HEK293 (cell line): Measurements from ENCODE around the gene FBXO21.
A peak's percentile ranks its signal among the peaks of the same experiment; 100 is the strongest.

Experiments used
- CTCF ChIA-PET: fragments of 350-600 bp; formaldehyde crosslinking; extraction: SDS; loops from one replicate; lab custom pipeline; 2021; ENCODE audit warnings: antibody characterized with exemption; lab: Yijun Ruan, JAX
- POLR2A ChIA-PET: fragments of 300-600 bp; formaldehyde crosslinking; extraction: SDS; loops from one replicate; lab custom pipeline; 2020; ENCODE audit warnings: antibody characterized with exemption, inconsistent platforms; lab: Yijun Ruan, JAX
- H3K27ac ChIP-seq: fragments of 200-500 bp; sonication (Bioruptor generic); 2 replicates; pipeline ENCODE4 v1.5.1; 2014; ENCODE audit warnings: low read depth, low read length, control low read depth, inconsistent platforms; ENCODE audit errors: extremely low read depth
- H3K36me3 ChIP-seq, 2 experiments: fragments of 200-500 bp in 1 of 2; sonication (Bioruptor generic) in 1 of 2; 1 replicate in 1 of 2; 2 replicates in 1 of 2; pipeline ENCODE4 v1.5.1; 2014 to 2017; ENCODE audit warnings: inconsistent platforms in 2 of 2, low read length in 2 of 2; ENCODE audit not compliant: control insufficient read depth in 2 of 2, insufficient read depth in 1 of 2
- H3K4me1 ChIP-seq: fragments of 200-500 bp; sonication (Bioruptor generic); 2 replicates; pipeline ENCODE4 v1.5.1; 2014; ENCODE audit warnings: mild to moderate bottlenecking, low read length, inconsistent platforms; ENCODE audit not compliant: control insufficient read depth, insufficient read depth
- H3K4me3 ChIP-seq: 2 replicates; pipeline ENCODE4 v1.5.1; 2011; ENCODE audit warnings: low read depth, mild to moderate bottlenecking, control low read depth, low read length, moderate library complexity
- H3K9me3 ChIP-seq: fragments of 200-500 bp; sonication (Bioruptor generic); 2 replicates; pipeline ENCODE4 v1.5.1; 2014; ENCODE audit warnings: low read depth, low read length, inconsistent platforms; ENCODE audit not compliant: control insufficient read depth, insufficient read depth
- BCL11A ChIP-seq: fragments of 450-650 bp; formaldehyde crosslinking; IDR thresholded peaks from 2 replicates; pipeline ENCODE4 v1.5.1; 2016; ENCODE audit warnings: low read depth, missing biosample characterization, missing genetic modification characterization
- GLIS1 ChIP-seq: fragments of 450-650 bp; formaldehyde crosslinking; IDR thresholded peaks from 2 replicates; pipeline ENCODE4 v1.5.1; 2016; ENCODE audit warnings: missing biosample characterization, missing genetic modification characterization
- MYNN ChIP-seq: fragments of 450-650 bp; formaldehyde crosslinking; IDR thresholded peaks from 2 replicates; pipeline ENCODE4 v1.5.1; 2016; ENCODE audit warnings: missing biosample characterization, missing genetic modification characterization, borderline replicate concordance
- PATZ1 ChIP-seq: fragments of 450-650 bp; formaldehyde crosslinking; IDR thresholded peaks from 2 replicates; pipeline ENCODE4 v1.5.1; 2016; ENCODE audit warnings: missing biosample characterization, missing genetic modification characterization
- RBAK ChIP-seq: fragments of 450-650 bp; formaldehyde crosslinking; IDR thresholded peaks from 2 replicates; pipeline ENCODE4 v1.5.1; 2016; ENCODE audit warnings: missing biosample characterization, missing genetic modification characterization
- SCRT1 ChIP-seq: fragments of 450-650 bp; formaldehyde crosslinking; IDR thresholded peaks from 2 replicates; pipeline ENCODE4 v1.5.1; 2016; ENCODE audit warnings: missing biosample characterization, missing genetic modification characterization, borderline replicate concordance
- SCRT2 ChIP-seq: fragments of 450-650 bp; formaldehyde crosslinking; IDR thresholded peaks from 2 replicates; pipeline ENCODE4 v1.5.1; 2016; ENCODE audit warnings: missing biosample characterization, missing genetic modification characterization
- WT1 ChIP-seq: fragments of 450-650 bp; formaldehyde crosslinking; IDR thresholded peaks from 2 replicates; pipeline ENCODE4 v1.5.1; 2016; ENCODE audit warnings: missing biosample characterization, missing genetic modification characterization
- ZNF10 ChIP-seq: fragments of 450-650 bp; formaldehyde crosslinking; IDR thresholded peaks from 2 replicates; pipeline ENCODE4 v1.5.1; 2017; ENCODE audit warnings: missing biosample characterization, missing genetic modification characterization
- ZNF146 ChIP-seq: fragments of 450-650 bp; formaldehyde crosslinking; IDR thresholded peaks from 2 replicates; pipeline ENCODE4 v1.5.1; 2016; ENCODE audit warnings: missing biosample characterization, missing genetic modification characterization
- ZNF184 ChIP-seq: fragments of 450-650 bp; IDR thresholded peaks from 2 replicates; pipeline ENCODE4 v1.5.1; 2018; ENCODE audit warnings: missing biosample characterization, mild to moderate bottlenecking, missing genetic modification characterization
- ZNF2 ChIP-seq: fragments of 450-650 bp; formaldehyde crosslinking; IDR thresholded peaks from 2 replicates; pipeline ENCODE4 v1.5.1; 2016; ENCODE audit warnings: missing biosample characterization, missing genetic modification characterization
- ZNF274 ChIP-seq, 2 experiments: fragments of 200-500 bp in 1 of 2; fragments of 450-650 bp in 1 of 2; sonication (Bioruptor generic) in 1 of 2; formaldehyde crosslinking in 1 of 2; IDR thresholded peaks; 2 replicates each; pipeline versions ENCODE4 v1.5.1 to v1.6.1; 2014 to 2016; ENCODE audit warnings: borderline replicate concordance in 1 of 2, inconsistent platforms in 1 of 2, low read length in 1 of 2, missing biosample characterization in 1 of 2, missing genetic modification characterization in 1 of 2
- ZNF280C ChIP-seq: fragments of 450-650 bp; formaldehyde crosslinking; IDR thresholded peaks from 2 replicates; pipeline ENCODE4 v1.5.1; 2016; ENCODE audit warnings: missing biosample characterization, missing genetic modification characterization
- ZNF366 ChIP-seq: fragments of 450-650 bp; formaldehyde crosslinking; conservative IDR thresholded peaks from 2 replicates; pipeline ENCODE4 v1.5.1; 2016; ENCODE audit warnings: missing biosample characterization, missing genetic modification characterization
- ZNF394 ChIP-seq: fragments of 450-650 bp; formaldehyde crosslinking; IDR thresholded peaks from 2 replicates; pipeline ENCODE4 v1.5.1; 2016; ENCODE audit warnings: missing biosample characterization, missing genetic modification characterization, mild to moderate bottlenecking, moderate library complexity, borderline replicate concordance
- ZNF449 ChIP-seq: fragments of 450-650 bp; formaldehyde crosslinking; IDR thresholded peaks from 2 replicates; pipeline ENCODE4 v1.5.1; 2017; ENCODE audit warnings: missing biosample characterization, mild to moderate bottlenecking, missing genetic modification characterization, moderate library complexity
- ZNF513 ChIP-seq: fragments of 450-650 bp; IDR thresholded peaks from 2 replicates; pipeline ENCODE4 v1.5.1; 2018; ENCODE audit warnings: missing biosample characterization, missing genetic modification characterization
- ZNF514 ChIP-seq: fragments of 450-650 bp; formaldehyde crosslinking; IDR thresholded peaks from 2 replicates; pipeline ENCODE4 v1.5.1; 2016; ENCODE audit warnings: missing biosample characterization, missing genetic modification characterization
- ZNF624 ChIP-seq: fragments of 450-650 bp; formaldehyde crosslinking; IDR thresholded peaks from 2 replicates; pipeline ENCODE4 v1.5.1; 2017; ENCODE audit warnings: missing biosample characterization, missing genetic modification characterization
- ZNF791 ChIP-seq: fragments of 450-650 bp; formaldehyde crosslinking; IDR thresholded peaks from 2 replicates; pipeline ENCODE4 v1.5.1; 2016; ENCODE audit warnings: missing biosample characterization, missing genetic modification characterization
- ZNF792 ChIP-seq: fragments of 450-650 bp; formaldehyde crosslinking; IDR thresholded peaks from 2 replicates; pipeline ENCODE4 v1.5.1; 2016; ENCODE audit warnings: missing biosample characterization, missing genetic modification characterization
- TF ChIP-seq, protein P1 (sequence below): fragments of 450-650 bp; formaldehyde crosslinking; IDR thresholded peaks from 2 replicates; pipeline ENCODE4 v1.5.1; 2017; ENCODE audit warnings: missing biosample characterization, missing genetic modification characterization
- TF ChIP-seq, protein P2 (sequence below): fragments of 450-650 bp; formaldehyde crosslinking; IDR thresholded peaks from 2 replicates; pipeline ENCODE4 v1.5.1; 2016; ENCODE audit warnings: missing biosample characterization, missing genetic modification characterization

Gene FBXO21

DNA sequence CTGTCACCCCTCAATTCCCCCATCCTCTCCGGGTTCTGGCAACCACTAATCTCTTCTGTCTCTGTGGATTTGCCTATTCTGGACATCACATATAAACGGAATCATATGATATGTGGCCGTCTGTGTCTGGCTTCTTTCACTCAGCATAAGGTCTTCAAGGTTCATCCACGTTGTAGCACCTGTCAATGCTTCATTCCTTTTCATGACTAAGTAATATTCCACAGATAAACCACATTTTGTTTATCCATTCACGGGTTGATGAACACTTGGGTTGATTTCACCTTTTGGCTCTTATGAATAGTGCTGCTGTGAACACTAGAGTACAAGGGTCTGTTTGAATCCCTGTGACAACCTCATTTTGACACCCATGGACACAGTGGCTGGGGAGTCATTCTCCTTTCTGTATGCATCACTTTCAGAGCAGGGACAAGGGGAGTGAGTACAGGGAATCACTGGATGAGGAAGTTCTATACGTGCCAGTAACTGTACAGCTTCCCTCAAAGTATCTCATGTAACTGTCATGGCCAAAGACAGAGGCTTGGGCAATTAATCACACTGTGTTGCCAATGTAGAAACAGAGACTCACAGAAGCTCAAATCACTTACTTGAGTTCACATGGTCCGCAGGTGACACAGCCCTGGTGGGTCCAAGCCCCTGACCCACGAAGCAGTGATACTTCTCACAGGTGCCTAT is 80.2 kb downstream of the FBXO21 start:
- H3K4me1 ChIP-seq: no peaks in the 10 kb centered on the region
- no peak overlapping the region for H3K27ac ChIP-seq
- no peaks in the 10 kb centered on the region for H3K9me3 ChIP-seq
- POLR2A ChIA-PET: no interaction called here
- H3K4me3 ChIP-seq: no peak overlapping the region
- no peak for TF ChIP-seq BCL11A (tag by site-specific recombination)
- TF ChIP-seq ZNF2 (tag by site-specific recombination): no peak
- TF ChIP-seq ZNF791: no peak
- TF ChIP-seq ZNF624: no peak
- peak; percentile 98 for TF ChIP-seq ZNF146
- TF ChIP-seq ZNF513 (tag by site-specific recombination): no peak
- no peaks in the 10 kb centered on the region for H3K36me3 ChIP-seq
- CTCF ChIA-PET: interaction anchor here (0.8 to 1.0 kb wide), 2 partner anchors 9 to 84 kb away, joined by 3 to 4 read pairs; no protein-coding TSS in a partner anchor

- Histone ChIP-seq H3K27ac (no peak overlapping the region), H3K4me1 (no peaks in the 10 kb centered on the region), H3K9me3 (no peaks in the 10 kb centered on the region), H3K4me3 (no peak overlapping the region), H3K36me3 (no peaks in the 10 kb centered on the region)
- ChIA-PET CTCF (interaction anchor here (1.0 to 1.2 kb wide), 2 partner anchors 14 to 83 kb away, joined by 3 to 6 read pairs; no protein-coding TSS in a partner anchor), POLR2A (no interaction called here)
- no peak for TF ChIP-seq ZNF280C (tag by site-specific recombination)
- TF ChIP-seq, protein P1, sequence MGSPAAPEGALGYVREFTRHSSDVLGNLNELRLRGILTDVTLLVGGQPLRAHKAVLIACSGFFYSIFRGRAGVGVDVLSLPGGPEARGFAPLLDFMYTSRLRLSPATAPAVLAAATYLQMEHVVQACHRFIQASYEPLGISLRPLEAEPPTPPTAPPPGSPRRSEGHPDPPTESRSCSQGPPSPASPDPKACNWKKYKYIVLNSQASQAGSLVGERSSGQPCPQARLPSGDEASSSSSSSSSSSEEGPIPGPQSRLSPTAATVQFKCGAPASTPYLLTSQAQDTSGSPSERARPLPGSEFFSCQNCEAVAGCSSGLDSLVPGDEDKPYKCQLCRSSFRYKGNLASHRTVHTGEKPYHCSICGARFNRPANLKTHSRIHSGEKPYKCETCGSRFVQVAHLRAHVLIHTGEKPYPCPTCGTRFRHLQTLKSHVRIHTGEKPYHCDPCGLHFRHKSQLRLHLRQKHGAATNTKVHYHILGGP (tag by site-specific recombination): no peak
- peak; percentile 85 for TF ChIP-seq ZNF10 (tag by site-specific recombination)
- TF ChIP-seq SCRT1: peak; percentile 70; the same call in 1 of the 2 replicates
- peak; percentile 54 for TF ChIP-seq ZNF366
- TF ChIP-seq ZNF514 (tag by site-specific recombination): no peak
- peak; percentile 43; the same call in 1 of the 2 replicates for TF ChIP-seq ZNF449
- no peak for TF ChIP-seq ZNF792 (tag by site-specific recombination)
- 0 out of 2 replicates have a peak, but pooled peaks have one; percentile 55 for TF ChIP-seq ZNF184 (tag by site-specific recombination)
- TF ChIP-seq MYNN (tag by site-specific recombination): no peak
- no peak for TF ChIP-seq ZNF274 (IDR thresholded peaks at IDR 0.05; ENCODE audit: low read length)
- TF ChIP-seq ZNF274 (tag by site-specific recombination; IDR thresholded peaks at IDR 0.05; ENCODE audit: borderline replicate concordance): no peak
- peak; percentile 50; the same call in 1 of the 2 replicates for TF ChIP-seq ZNF394 (tag by site-specific recombination)
- TF ChIP-seq WT1 (tag by site-specific recombination): peak; percentile 52; the same call in 1 of the 2 replicates
- TF ChIP-seq SCRT2 (tag by site-specific recombination): peak; percentile 97
- TF ChIP-seq GLIS1 (tag by site-specific recombination): peak; percentile 95
- no peak for TF ChIP-seq RBAK (tag by site-specific recombination)
- peak; percentile 24; the same call in 1 of the 2 replicates for TF ChIP-seq PATZ1 (tag by site-specific recombination)
- TF ChIP-seq, protein P2, sequence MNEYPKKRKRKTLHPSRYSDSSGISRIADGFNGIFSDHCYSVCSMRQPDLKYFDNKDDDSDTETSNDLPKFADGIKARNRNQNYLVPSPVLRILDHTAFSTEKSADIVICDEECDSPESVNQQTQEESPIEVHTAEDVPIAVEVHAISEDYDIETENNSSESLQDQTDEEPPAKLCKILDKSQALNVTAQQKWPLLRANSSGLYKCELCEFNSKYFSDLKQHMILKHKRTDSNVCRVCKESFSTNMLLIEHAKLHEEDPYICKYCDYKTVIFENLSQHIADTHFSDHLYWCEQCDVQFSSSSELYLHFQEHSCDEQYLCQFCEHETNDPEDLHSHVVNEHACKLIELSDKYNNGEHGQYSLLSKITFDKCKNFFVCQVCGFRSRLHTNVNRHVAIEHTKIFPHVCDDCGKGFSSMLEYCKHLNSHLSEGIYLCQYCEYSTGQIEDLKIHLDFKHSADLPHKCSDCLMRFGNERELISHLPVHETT (tag by site-specific recombination): peak; percentile 80
Measured at GRCh38 chr12:117105902-117106301, 84.4 kb downstream of the FBXO21 start.
